ENCODE measurements around the gene ZNF430. TPM values are rescaled to one million over a fixed set of nuclear protein-coding genes. Genes with fewer than 3 reads are reported as not detected.

Gene ZNF430
- 93.1 and 98.7 TPM in 2 replicates for total RNA-seq (2013; cell fraction: nucleolus; rRNA removed)
- total RNA-seq (2014; rRNA removed), result 11.0 and 11.8 TPM in 2 replicates
- total RNA-seq (2014; rRNA removed; fragmentation: Illumina TruSeq; extraction: Trizol), result 19.0 TPM in 2 replicates
- total RNA-seq (2021), result 12.6 TPM in 2 replicates
- 4.7 TPM for polyA plus RNA-seq (2011; ENCODE audit: low read depth)
- 18.0 and 23.6 TPM in 2 replicates for polyA plus RNA-seq (2011; rRNA removed)
- 11.1 and 20.8 TPM in 2 replicates for polyA plus RNA-seq (2011; cell fraction: cytosol; rRNA removed)
- polyA plus RNA-seq (2011; cell fraction: nucleus; rRNA removed), result 8.7 and 11.1 TPM in 2 replicates
- 6.0 TPM in 2 replicates for polyA plus RNA-seq (2012)
- 11.5 and 16.0 TPM in 2 replicates for polyA plus RNA-seq (2014; fragmentation: Illumina TruSeq; extraction: Trizol)
- polyA plus RNA-seq (2014; fragmentation: Nextera tagmentation; extraction: Ambion mirVana), result 1 to 10 TPM; 4.6 to 6.0 TPM
- polyA plus RNA-seq (2014; rRNA removed), result 5.6 and 7.0 TPM in 2 replicates
- 10 to 100 TPM; 13.4 to 15.8 TPM for polyA plus RNA-seq (2016; fragmentation: Nextera tagmentation; extraction: Ambion mirVana)
- polyA minus RNA-seq (2011; rRNA and poly(A)+ RNA removed), result 21.7 and 28.4 TPM in 2 replicates
- 13.0 and 19.5 TPM in 2 replicates for polyA minus RNA-seq (2011; cell fraction: cytosol; rRNA and poly(A)+ RNA removed)
- 38.4 and 62.5 TPM in 2 replicates for polyA minus RNA-seq (2011; cell fraction: nucleus; rRNA and poly(A)+ RNA removed)
- Bru-seq, nascent RNA, result percentile 92 among the genes with signal in this experiment
- percentile 87 among the genes with signal in this experiment for BruChase-seq, experiment 1, labeled RNA remaining after a 6-hour chase
- BruChase-seq, experiment 2, labeled RNA remaining after a 2-hour chase, result percentile 86 among the genes with signal in this experiment
- long read RNA-seq, experiment 1, partial matches to known transcripts, result 3 of 7 reads
- long read RNA-seq, experiment 1, other reads (novel, unspliced or antisense), result 3 of 7 reads
- long read RNA-seq, experiment 2, transcript ZNF430-201 (5 exons, 3,923 nt), result major isoform, 45 of 82 reads
- long read RNA-seq, experiment 2, partial matches to known transcripts, result 4 of 82 reads
- long read RNA-seq, experiment 2, other reads (novel, unspliced or antisense), result 29 of 82 reads

GRCh38 chr19:21020298-21021227, at the start of gene ZNF430:
TSS of gene ZNF430 (plus strand) at chr19:21020657. CDS start at chr19:21020801, 144 bp downstream.
- ChIA-PET SMC1A (ENCODE audit: uncharacterized antibody, unreplicated experiment) (interaction anchor here (0.7 to 1.8 kb wide), 6 partner anchors 18 to 308 kb away, joined by 3 to 4 read pairs (median 3); partner anchors contain the start of gene ZNF708), POLR2A (interaction anchor here (0.6 to 1.4 kb wide), 6 partner anchors 21 to 1359 kb away, joined by 3 to 4 read pairs (median 3); partner anchors contain the start of genes ZNF66 and ZNF714), RAD21 (ENCODE audit: unreplicated experiment) (interaction anchor here (0.9 to 2.8 kb wide), 6 partner anchors 18 to 122 kb away, joined by 3 to 11 read pairs (median 6); partner anchors contain the start of genes ZNF431, ZNF714 and ZNF85), CTCF (interaction anchor here (0.7 to 1.2 kb wide), 2 partner anchors 21 to 26 kb away, joined by 3 to 4 read pairs; no protein-coding TSS in a partner anchor)
- Histone ChIP-seq H3K9ac (ENCODE audit: control insufficient read depth, insufficient read depth, low read length) (peak within 1 kb of the TSS; percentile 85), H3K4me1 (ENCODE audit: control insufficient read depth, insufficient read depth, low read length) (no peaks in the 10 kb centered on the region), H2AFZ (ENCODE audit: control insufficient read depth, low read depth, low read length) (peak within 1 kb of the TSS; percentile 94), H3K27me3 (replicated peaks in 1 of 2; ENCODE audit: control insufficient read depth in 2 of 2, insufficient read depth in 2 of 2, low read length in 1 of 2) (no peaks in the 10 kb centered on the region), H4K20me1 (ENCODE audit: control insufficient read depth, insufficient read depth) (no peaks in the 10 kb centered on the region), H3K4me3 (peak within 1 kb of the TSS; percentile 78), H3K4me2 (ENCODE audit: control insufficient read depth, insufficient read depth) (peak within 1 kb of the TSS; percentile 36), H3K27ac (ENCODE audit: control insufficient read depth, insufficient read depth) (peak within 1 kb of the TSS; percentile 89), H3K36me3 (ENCODE audit: control insufficient read depth in 2 of 2, insufficient read depth in 2 of 2, low read length in 1 of 2) (peaks cover 0 to 6% of the 10 kb centered on the region in 2 experiments; a peak in 3 of 4 replicates), H3K9me3 (replicated peaks; ENCODE audit: control insufficient read depth, insufficient read depth, low read length) (no peaks in the 10 kb centered on the region; the same call in 2 of the 3 replicates), H3K79me2 (ENCODE audit: control insufficient read depth, insufficient read depth, low read length) (peaks cover 34% of the 10 kb centered on the region)
- ATAC-seq (peak; percentile 96), FAIRE-seq (peak; percentile 100), DNase-seq (ENCODE audit: low read depth, low spot score) (peak; percentile 94)
- intact Hi-C loops (cut with micrococcal nuclease; ENCODE audit: unreplicated experiment), result loop anchor here (5.0 kb wide), 3 partner anchors 62 to 307 kb away; partner anchors contain the start of genes ZNF431, ZNF708 and ZNF714
- WGBS (ENCODE audit: insufficient coverage, insufficient replicate concordance, low lambda C conversion rate, missing lambda C conversion rate), result under 1% methylated on average over 44 of the region's 44 CpGs
- in situ Hi-C loops (cut with MboI), result loop anchor here (10.0 kb wide), 2 partner anchors 304 to 1356 kb away; partner anchors contain the start of genes ATP13A1, ZNF101 and ZNF708
- BruUV-seq (replicated peaks), result TSS peak; percentile 72
- TF ChIP-seq DPF2 (IDR thresholded peaks at IDR 0.05), result peak; percentile 80
- no peak for TF ChIP-seq ZSCAN29 (IDR thresholded peaks at IDR 0.05)
- TF ChIP-seq HDAC6 (IDR thresholded peaks at IDR 0.05; ENCODE audit: unreplicated experiment), result no peak
- peak; percentile 43; the same call in 1 of the 2 replicates for TF ChIP-seq CEBPZ (IDR thresholded peaks at IDR 0.05; ENCODE audit: low read depth, low read length)
- TF ChIP-seq, protein P1, sequence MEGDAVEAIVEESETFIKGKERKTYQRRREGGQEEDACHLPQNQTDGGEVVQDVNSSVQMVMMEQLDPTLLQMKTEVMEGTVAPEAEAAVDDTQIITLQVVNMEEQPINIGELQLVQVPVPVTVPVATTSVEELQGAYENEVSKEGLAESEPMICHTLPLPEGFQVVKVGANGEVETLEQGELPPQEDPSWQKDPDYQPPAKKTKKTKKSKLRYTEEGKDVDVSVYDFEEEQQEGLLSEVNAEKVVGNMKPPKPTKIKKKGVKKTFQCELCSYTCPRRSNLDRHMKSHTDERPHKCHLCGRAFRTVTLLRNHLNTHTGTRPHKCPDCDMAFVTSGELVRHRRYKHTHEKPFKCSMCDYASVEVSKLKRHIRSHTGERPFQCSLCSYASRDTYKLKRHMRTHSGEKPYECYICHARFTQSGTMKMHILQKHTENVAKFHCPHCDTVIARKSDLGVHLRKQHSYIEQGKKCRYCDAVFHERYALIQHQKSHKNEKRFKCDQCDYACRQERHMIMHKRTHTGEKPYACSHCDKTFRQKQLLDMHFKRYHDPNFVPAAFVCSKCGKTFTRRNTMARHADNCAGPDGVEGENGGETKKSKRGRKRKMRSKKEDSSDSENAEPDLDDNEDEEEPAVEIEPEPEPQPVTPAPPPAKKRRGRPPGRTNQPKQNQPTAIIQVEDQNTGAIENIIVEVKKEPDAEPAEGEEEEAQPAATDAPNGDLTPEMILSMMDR (IDR thresholded peaks at IDR 0.05 in 2 of 3, conservative IDR thresholded peaks at IDR 0.05 in 1 of 3; ENCODE audit: control insufficient read depth in 2 of 3, extremely low read depth in 1 of 3, insufficient read depth in 1 of 3, low read depth in 3 of 3, low read length in 3 of 3), result no peak
- TF ChIP-seq ASH2L (IDR thresholded peaks at IDR 0.05; ENCODE audit: borderline replicate concordance, low read depth), result no peak
- TF ChIP-seq SMARCA5 (IDR thresholded peaks at IDR 0.05), result no peak; the same call in 1 of the 2 replicates
- TF ChIP-seq KLF5 (IDR thresholded peaks at IDR 0.05; ENCODE audit: partially characterized antibody), result no peak
- peak; percentile 74 for TF ChIP-seq GABPA (IDR thresholded peaks at IDR 0.05; ENCODE audit: low read depth)
- no peak for TF ChIP-seq BACH1 (IDR thresholded peaks at IDR 0.05; ENCODE audit: borderline replicate concordance)
- no peak for TF ChIP-seq SREBF1 (IDR thresholded peaks at IDR 0.05; ENCODE audit: low read length)
- TF ChIP-seq IRF4 (IDR thresholded peaks at IDR 0.05; ENCODE audit: low read depth, low read length), result 0 out of 2 replicates have a peak, but pooled peaks have one; percentile 2
